Ureter (tissue), 1 donor: Measurements from ENCODE around the gene STEAP1B. TPM values are rescaled to one million over a fixed set of nuclear protein-coding genes. Genes with fewer than 3 reads are reported as not detected.

ENCODE experiments used
- DNase-seq: peaks from one replicate; pipeline ENCODE4 v3.0.0-alpha.2; 2020; ENCODE audit warnings: low spot score
- total RNA-seq: library from RNA; stranded (reverse); gene quantifications from one replicate; pipeline ENCODE4 v1.2.4, GENCODE V29; 2023
- donor health status: DM: yes; HTN: yes; CAD: no.

The STEAP1B gene
- total RNA-seq, 1 donor from 2014 or later, result 0.73 TPM

DNA sequence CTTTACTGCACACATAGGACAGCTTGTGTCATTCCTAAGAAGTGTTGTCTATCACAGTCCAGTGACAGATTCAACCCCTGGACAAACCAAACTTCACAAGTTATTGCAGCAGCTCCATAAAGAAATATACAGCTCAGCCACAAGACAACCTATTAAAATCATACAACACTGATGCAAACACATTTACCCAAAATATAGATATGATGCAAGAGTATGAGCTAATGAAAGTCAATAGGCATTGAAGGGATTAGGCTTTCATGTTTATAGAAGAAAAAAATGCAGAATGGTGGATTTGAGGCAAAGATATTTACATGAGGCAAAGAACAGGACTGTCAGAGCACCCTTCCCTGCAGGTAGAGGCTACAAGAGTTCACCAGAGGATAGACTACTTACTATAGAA, 128.1 kb downstream of the STEAP1B start:
- no peak for DNase-seq

Other genes starting within 250 kb of the STEAP1B start
- gene RAPGEF5, start 143.0 kb downstream of the STEAP1B start, total RNA-seq, result 56.9 TPM
- 5.0 TPM for gene IL6, start 227.0 kb upstream of the STEAP1B start, total RNA-seq